ENCODE results near the gene COL23A1. TPM values are rescaled to one million over a fixed set of nuclear protein-coding genes. Genes with fewer than 3 reads are reported as not detected.

Gene COL23A1
- total RNA-seq, 1 donor from 2014 or later, result 2.0 TPM

DNA sequence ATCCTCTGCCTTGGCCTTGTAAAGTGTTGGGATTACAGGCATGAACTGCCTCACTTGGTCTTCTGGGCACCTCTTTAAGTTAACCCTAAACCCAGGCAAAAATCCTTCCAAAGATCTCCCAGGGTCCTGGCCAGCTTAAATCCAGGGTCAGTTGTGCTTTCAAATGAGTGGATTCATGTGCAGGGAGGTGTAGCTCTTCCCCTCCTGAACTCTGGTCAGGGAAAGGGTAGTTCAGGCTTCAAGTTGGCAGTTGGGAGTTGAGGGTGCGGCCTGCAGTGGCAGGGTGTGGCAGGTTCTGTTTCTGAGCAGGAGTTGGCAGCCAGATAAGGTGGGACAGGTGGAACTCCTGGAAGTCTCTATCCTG lies 382.3 kb downstream of the COL23A1 start:
- Histone ChIP-seq H3K27me3 (no peaks in the 10 kb centered on the region), H3K9me3 (no peaks in the 10 kb centered on the region), H3K27ac (no peak overlapping the region), H3K36me3 (peaks cover 69% of the 10 kb centered on the region), H3K4me1 (peaks cover 30% of the 10 kb centered on the region), H3K4me3 (no peak overlapping the region)
- intact Hi-C loops (cut with DNase I), result no loop called here
- no peak for ATAC-seq
- TF ChIP-seq, protein P1, sequence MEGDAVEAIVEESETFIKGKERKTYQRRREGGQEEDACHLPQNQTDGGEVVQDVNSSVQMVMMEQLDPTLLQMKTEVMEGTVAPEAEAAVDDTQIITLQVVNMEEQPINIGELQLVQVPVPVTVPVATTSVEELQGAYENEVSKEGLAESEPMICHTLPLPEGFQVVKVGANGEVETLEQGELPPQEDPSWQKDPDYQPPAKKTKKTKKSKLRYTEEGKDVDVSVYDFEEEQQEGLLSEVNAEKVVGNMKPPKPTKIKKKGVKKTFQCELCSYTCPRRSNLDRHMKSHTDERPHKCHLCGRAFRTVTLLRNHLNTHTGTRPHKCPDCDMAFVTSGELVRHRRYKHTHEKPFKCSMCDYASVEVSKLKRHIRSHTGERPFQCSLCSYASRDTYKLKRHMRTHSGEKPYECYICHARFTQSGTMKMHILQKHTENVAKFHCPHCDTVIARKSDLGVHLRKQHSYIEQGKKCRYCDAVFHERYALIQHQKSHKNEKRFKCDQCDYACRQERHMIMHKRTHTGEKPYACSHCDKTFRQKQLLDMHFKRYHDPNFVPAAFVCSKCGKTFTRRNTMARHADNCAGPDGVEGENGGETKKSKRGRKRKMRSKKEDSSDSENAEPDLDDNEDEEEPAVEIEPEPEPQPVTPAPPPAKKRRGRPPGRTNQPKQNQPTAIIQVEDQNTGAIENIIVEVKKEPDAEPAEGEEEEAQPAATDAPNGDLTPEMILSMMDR (IDR thresholded peaks at IDR 0.05), result no peak
- DNase-seq, result no peak

GRCh38 chr5:178207183-178207916 lies 382.8 kb downstream of the COL23A1 start:
- TF ChIP-seq, protein P1 (IDR thresholded peaks at IDR 0.05), result no peak
- DNase-seq (no peak), ATAC-seq (peak; percentile 8)
- no peaks in the 10 kb centered on the region for H3K27me3 ChIP-seq
- H3K4me1 ChIP-seq, result peaks cover 30% of the 10 kb centered on the region
- intact Hi-C loops (cut with DNase I), result no loop called here
- H3K36me3 ChIP-seq, result peaks cover 64% of the 10 kb centered on the region
- H3K4me3 ChIP-seq, result no peak overlapping the region
- no peaks in the 10 kb centered on the region for H3K9me3 ChIP-seq
- H3K27ac ChIP-seq, result no peak overlapping the region

DNA sequence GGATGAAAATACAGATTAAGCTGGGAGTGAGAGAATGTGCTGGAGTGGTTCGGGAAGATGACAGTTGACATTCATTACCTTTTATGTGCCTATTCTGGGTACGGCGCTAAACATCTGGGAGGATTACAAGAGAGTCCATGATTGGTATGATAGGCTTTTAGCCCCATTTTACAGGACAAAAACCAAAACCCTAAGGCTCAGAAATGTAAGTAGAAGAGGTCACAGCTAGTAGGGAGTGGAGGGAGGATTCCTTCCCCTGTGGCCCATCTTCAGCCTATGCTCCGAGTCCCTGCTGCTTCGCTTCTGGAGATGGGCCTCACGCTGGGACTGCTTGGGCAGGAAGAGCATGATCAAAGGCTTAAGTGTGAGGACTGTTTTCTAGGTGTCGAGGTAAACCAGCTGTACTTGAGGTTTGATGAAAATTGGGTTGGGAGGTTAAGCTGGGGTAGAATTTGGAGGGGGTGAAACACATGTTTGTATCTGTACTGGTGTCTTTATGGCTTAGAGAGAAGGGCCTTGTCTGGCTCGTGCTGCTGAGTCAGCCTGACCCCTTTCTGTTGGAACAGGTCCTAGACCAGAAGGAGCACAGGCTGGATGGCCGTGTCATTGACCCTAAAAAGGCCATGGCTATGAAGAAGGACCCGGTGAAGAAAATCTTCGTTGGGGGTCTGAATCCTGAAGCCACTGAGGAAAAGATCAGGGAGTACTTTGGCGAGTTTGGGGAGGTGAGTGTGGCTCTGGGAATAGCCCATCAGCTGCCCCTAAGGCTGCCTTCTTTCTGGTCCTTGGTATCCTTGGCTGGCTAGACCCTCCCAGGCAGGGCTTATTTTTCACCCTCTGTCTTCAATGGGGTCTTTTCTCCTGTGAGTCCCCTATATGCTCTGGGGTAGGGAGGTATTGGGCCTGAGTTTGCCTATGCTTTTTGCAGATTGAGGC lies 383.8 kb downstream of the COL23A1 start:
- Histone ChIP-seq H3K36me3 (peaks cover 54% of the 10 kb centered on the region), H3K4me3 (peak overlapping the region; percentile 77), H3K27ac (peak overlapping the region; percentile 91), H3K27me3 (no peaks in the 10 kb centered on the region), H3K9me3 (no peaks in the 10 kb centered on the region), H3K4me1 (peaks cover 30% of the 10 kb centered on the region)
- no peak for ATAC-seq
- no peak for DNase-seq
- TF ChIP-seq, protein P1 (IDR thresholded peaks at IDR 0.05), result no peak
- intact Hi-C loops (cut with DNase I), result no loop called here

GRCh38 chr5:178205749-178206047 lies 384.5 kb downstream of the COL23A1 start:
- intact Hi-C loops (cut with DNase I), result no loop called here
- H3K9me3 ChIP-seq, result no peaks in the 10 kb centered on the region
- H3K36me3 ChIP-seq, result peaks cover 47% of the 10 kb centered on the region
- H3K4me1 ChIP-seq, result peaks cover 30% of the 10 kb centered on the region
- DNase-seq (no peak), ATAC-seq (no peak)
- peak overlapping the region; percentile 77 for H3K4me3 ChIP-seq
- TF ChIP-seq, protein P1 (IDR thresholded peaks at IDR 0.05), result no peak
- peak overlapping the region; percentile 91 for H3K27ac ChIP-seq
- H3K27me3 ChIP-seq, result no peaks in the 10 kb centered on the region

GRCh38 chr5:178204935-178205748 lies 385.1 kb downstream of the COL23A1 start:
- Histone ChIP-seq H3K36me3 (peaks cover 41% of the 10 kb centered on the region), H3K9me3 (no peaks in the 10 kb centered on the region), H3K4me1 (peaks cover 30% of the 10 kb centered on the region), H3K27ac (peak overlapping the region; percentile 91), H3K4me3 (peak overlapping the region; percentile 77), H3K27me3 (no peaks in the 10 kb centered on the region)
- DNase-seq (peak; percentile 91), ATAC-seq (peak; percentile 79)
- intact Hi-C loops (cut with DNase I), result no loop called here
- TF ChIP-seq, protein P1 (IDR thresholded peaks at IDR 0.05), result no peak
